Measurements from ENCODE around the gene NPVF. TPM values are rescaled to one million over a fixed set of nuclear protein-coding genes. Genes with fewer than 3 reads are reported as not detected.

The NPVF gene
- total RNA-seq, result not detected
- total RNA-seq (2013), result not detected

- no peak within 1 kb of the TSS for H3K4me3 ChIP-seq (ENCODE audit: low read length)
- Mint-ChIP-seq H3K27me3 (ENCODE audit: low read depth in 2 of 2) (peaks cover 12 to 48% of the 10 kb centered on the region in 2 donors), H3K36me3 (no peaks in the 10 kb centered on the region), H3K9me3 (no peaks in the 10 kb centered on the region), H3K4me3 (no peak within 1 kb of the TSS), H3K4me1 (no peaks in the 10 kb centered on the region), H3K27ac (no peak within 1 kb of the TSS)
- no peak for TF ChIP-seq CTCF (IDR thresholded peaks at IDR 0.05)
- no peaks in the 10 kb centered on the region for H3K27me3 ChIP-seq (ENCODE audit: control insufficient read depth, insufficient read depth, low read length)
- DNase-seq (no peak), ATAC-seq (no peak)
- no CpG with 5 or more reads among the region's 1 CpG for WGBS (ENCODE audit: insufficient coverage)
- H3K27ac ChIP-seq (ENCODE audit: low read length), result no peak within 1 kb of the TSS
- intact Hi-C loops (cut with micrococcal nuclease), result no loop called here
- H3K36me3 ChIP-seq (ENCODE audit: control insufficient read depth, insufficient read depth, low read length), result no peaks in the 10 kb centered on the region
- H3K9me3 ChIP-seq (ENCODE audit: control insufficient read depth, insufficient read depth, low read length), result no peaks in the 10 kb centered on the region
- H3K4me1 ChIP-seq (ENCODE audit: control insufficient read depth, insufficient read depth, low read length), result no peaks in the 10 kb centered on the region
These were observed at the start of gene NPVF for GRCh38 chr7:25228386-25228785. NPVF (minus strand) TSS chr7:25228486; CDS start chr7:25228439, 47 bp downstream.

- Histone ChIP-seq H3K27ac (ENCODE audit: low read length) (no peak overlapping the region), H3K4me3 (ENCODE audit: low read length) (no peak overlapping the region), H3K27me3 (ENCODE audit: control insufficient read depth, insufficient read depth, low read length) (peaks cover 13% of the 10 kb centered on the region), H3K9me3 (ENCODE audit: control insufficient read depth, insufficient read depth, low read length) (no peaks in the 10 kb centered on the region), H3K36me3 (ENCODE audit: control insufficient read depth, insufficient read depth, low read length) (no peaks in the 10 kb centered on the region), H3K4me1 (ENCODE audit: control insufficient read depth, insufficient read depth, low read length) (no peaks in the 10 kb centered on the region)
- intact Hi-C loops (cut with micrococcal nuclease), result no loop called here
- 71% methylated on average over 2 of the region's 3 CpGs for WGBS (ENCODE audit: insufficient coverage)
- H3K27ac Mint-ChIP-seq, result no peak overlapping the region
- no peaks in the 10 kb centered on the region for H3K9me3 Mint-ChIP-seq
- H3K27me3 Mint-ChIP-seq (ENCODE audit: low read depth in 2 of 2), result peaks cover 21 to 36% of the 10 kb centered on the region in 2 donors
- DNase-seq (no peak), ATAC-seq (no peak)
- H3K4me1 Mint-ChIP-seq, result no peaks in the 10 kb centered on the region
- no peak overlapping the region for H3K4me3 Mint-ChIP-seq
- H3K36me3 Mint-ChIP-seq, result no peaks in the 10 kb centered on the region
- no peak for TF ChIP-seq CTCF (IDR thresholded peaks at IDR 0.05)
These were observed 44.0 kb upstream of the NPVF start for GRCh38 chr7:25272265-25272664.

GRCh38 chr7:25263337-25263736, 35.1 kb upstream of the NPVF start:
- DNase-seq (no peak), ATAC-seq (no peak)
- no peak overlapping the region for H3K4me3 ChIP-seq (ENCODE audit: low read length)
- Mint-ChIP-seq H3K9me3 (no peaks in the 10 kb centered on the region), H3K4me1 (peaks cover 16 to 19% of the 10 kb centered on the region in 2 donors), H3K27me3 (ENCODE audit: low read depth in 2 of 2) (peaks cover 13 to 22% of the 10 kb centered on the region in 2 donors), H3K27ac (no peak overlapping the region), H3K36me3 (no peaks in the 10 kb centered on the region), H3K4me3 (no peak overlapping the region)
- H3K27me3 ChIP-seq (ENCODE audit: control insufficient read depth, insufficient read depth, low read length), result peaks cover 5% of the 10 kb centered on the region
- no peaks in the 10 kb centered on the region for H3K9me3 ChIP-seq (ENCODE audit: control insufficient read depth, insufficient read depth, low read length)
- TF ChIP-seq CTCF (IDR thresholded peaks at IDR 0.05), result no peak
- H3K36me3 ChIP-seq (ENCODE audit: control insufficient read depth, insufficient read depth, low read length), result no peaks in the 10 kb centered on the region
- intact Hi-C loops (cut with micrococcal nuclease), result loop anchor here (5.0 kb wide), 2 partner anchors 124 to 589 kb away; no protein-coding TSS in a partner anchor
- no peaks in the 10 kb centered on the region for H3K4me1 ChIP-seq (ENCODE audit: control insufficient read depth, insufficient read depth, low read length)
- H3K27ac ChIP-seq (ENCODE audit: low read length), result no peak overlapping the region
- WGBS (ENCODE audit: insufficient coverage), result 95% methylated on average over 5 of the region's 5 CpGs

GRCh38 chr7:25262586-25262985, 34.3 kb upstream of the NPVF start:
- ATAC-seq, result no peak
- Histone ChIP-seq H3K4me1 (ENCODE audit: control insufficient read depth, insufficient read depth, low read length) (no peaks in the 10 kb centered on the region), H3K9me3 (ENCODE audit: control insufficient read depth, insufficient read depth, low read length) (no peaks in the 10 kb centered on the region), H3K27ac (ENCODE audit: low read length) (no peak overlapping the region), H3K4me3 (ENCODE audit: low read length) (no peak overlapping the region), H3K27me3 (ENCODE audit: control insufficient read depth, insufficient read depth, low read length) (peaks cover 5% of the 10 kb centered on the region), H3K36me3 (ENCODE audit: control insufficient read depth, insufficient read depth, low read length) (no peaks in the 10 kb centered on the region)
- TF ChIP-seq CTCF (IDR thresholded peaks at IDR 0.05), result no peak
- Mint-ChIP-seq H3K27ac (no peak overlapping the region), H3K36me3 (no peaks in the 10 kb centered on the region), H3K4me3 (no peak overlapping the region), H3K9me3 (no peaks in the 10 kb centered on the region), H3K4me1 (peaks cover 16 to 19% of the 10 kb centered on the region in 2 donors), H3K27me3 (ENCODE audit: low read depth in 2 of 2) (peaks cover 13 to 22% of the 10 kb centered on the region in 2 donors)
- no peak for DNase-seq
- WGBS (ENCODE audit: insufficient coverage), result 75% methylated on average over 1 of the region's 4 CpGs
- intact Hi-C loops (cut with micrococcal nuclease), result loop anchor here (5.0 kb wide), 2 partner anchors 125 to 590 kb away; no protein-coding TSS in a partner anchor
